Measurements from ENCODE around the gene TMEM39B.
"Not testable (repeated sequence)": the region's sequence is repeated elsewhere in the genome, so short reads cannot be mapped to it uniquely, and the experiment has no call there.

The TMEM39B gene

DNA sequence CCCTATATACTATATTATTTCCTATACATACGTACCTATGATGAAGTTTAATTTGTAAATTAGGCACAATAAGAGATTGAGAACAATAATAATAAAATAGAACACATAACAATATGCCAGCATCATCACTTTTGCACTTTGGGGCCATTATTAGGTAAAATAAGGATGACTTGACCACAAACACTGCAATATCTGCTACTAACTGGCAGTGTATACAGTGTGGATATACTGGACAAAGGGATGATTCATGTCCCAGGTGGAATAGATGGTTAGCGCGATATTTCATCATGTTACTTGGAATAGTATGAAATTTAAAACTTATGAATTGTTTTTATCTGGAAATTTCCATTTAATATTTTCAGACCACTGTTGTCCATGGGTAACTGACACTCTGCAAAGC, 71.3 kb downstream of the TMEM39B start:
- Histone ChIP-seq H3K9me3 (ENCODE audit: control insufficient read depth in 2 of 2, low read length in 2 of 2) (no peaks in the 10 kb centered on the region), H3K27ac (ENCODE audit: low read depth in 2 of 2, low read length in 2 of 2) (no peak overlapping the region), H3K36me3 (ENCODE audit: control insufficient read depth in 2 of 2, insufficient read depth in 2 of 2, low read length in 2 of 2) (peaks cover 0 to 3% of the 10 kb centered on the region in 2 donors), H3K4me1 (ENCODE audit: control insufficient read depth in 2 of 2, insufficient read depth in 2 of 2, low read length in 2 of 2) (no peaks in the 10 kb centered on the region), H3K9ac (ENCODE audit: low read depth in 1 of 2, low read length in 2 of 2) (no peak overlapping the region), H3K4me3 (ENCODE audit: low read length in 2 of 2) (no peak overlapping the region), H3K27me3 (ENCODE audit: control insufficient read depth in 2 of 2, insufficient read depth in 2 of 2, low read length in 2 of 2) (no peaks in the 10 kb centered on the region)

DNA sequence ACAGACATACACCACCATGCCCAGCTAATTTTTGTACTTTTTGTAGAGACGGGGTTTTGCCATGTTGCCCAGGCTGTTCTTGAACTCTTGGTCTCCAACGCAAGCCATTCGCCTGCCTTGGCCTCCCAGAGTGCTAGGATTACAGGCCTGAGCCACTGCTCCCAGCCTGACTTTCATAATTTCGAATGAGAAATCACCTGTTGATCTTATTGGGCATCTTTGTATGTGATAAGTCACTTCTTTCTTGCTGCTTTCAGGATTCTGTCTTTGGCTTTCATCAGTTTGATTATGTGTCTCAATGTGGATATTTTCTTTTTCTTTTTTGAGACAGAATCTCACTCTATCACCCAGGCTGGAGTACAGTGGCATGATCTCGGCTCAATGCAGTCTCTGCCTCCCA, 75.1 kb downstream of the TMEM39B start:
- H3K4me1 ChIP-seq (ENCODE audit: control insufficient read depth in 2 of 2, insufficient read depth in 2 of 2, low read length in 2 of 2); H3K27me3 ChIP-seq (ENCODE audit: control insufficient read depth in 2 of 2, insufficient read depth in 2 of 2, low read length in 2 of 2); H3K4me3 ChIP-seq (ENCODE audit: low read length in 2 of 2); H3K9me3 ChIP-seq (ENCODE audit: control insufficient read depth in 2 of 2, low read length in 2 of 2); H3K27ac ChIP-seq (ENCODE audit: low read depth in 2 of 2, low read length in 2 of 2); H3K36me3 ChIP-seq (ENCODE audit: control insufficient read depth in 2 of 2, insufficient read depth in 2 of 2, low read length in 2 of 2); H3K9ac ChIP-seq (ENCODE audit: low read depth in 1 of 2, low read length in 2 of 2): not testable (repeated sequence)

DNA sequence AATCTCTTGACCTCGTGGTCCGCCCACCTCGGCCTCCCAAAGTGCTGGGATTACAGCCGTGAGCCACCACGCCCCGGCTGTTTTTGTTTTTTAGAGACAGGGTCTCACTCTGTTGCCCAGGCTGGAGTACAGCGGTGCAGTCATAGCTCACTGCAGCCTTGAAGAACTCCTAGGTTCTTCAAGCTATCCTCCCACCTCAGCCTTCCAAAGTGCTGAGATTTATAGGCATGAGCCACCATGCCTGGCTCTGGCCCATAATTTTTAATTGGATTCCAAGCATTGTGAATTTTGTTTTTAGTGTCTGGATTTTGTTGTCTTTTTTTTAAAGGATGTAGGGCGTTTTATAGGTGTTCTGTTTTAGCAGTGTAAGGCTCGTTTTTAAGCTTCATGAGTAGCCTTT, 78.1 kb downstream of the TMEM39B start:
- Histone ChIP-seq H3K4me1 (ENCODE audit: control insufficient read depth in 2 of 2, insufficient read depth in 2 of 2, low read length in 2 of 2) (no peaks in the 10 kb centered on the region), H3K9ac (ENCODE audit: low read depth in 1 of 2, low read length in 2 of 2) (no peak overlapping the region), H3K9me3 (ENCODE audit: control insufficient read depth in 2 of 2, low read length in 2 of 2) (no peaks in the 10 kb centered on the region), H3K27me3 (ENCODE audit: control insufficient read depth in 2 of 2, insufficient read depth in 2 of 2, low read length in 2 of 2) (no peaks in the 10 kb centered on the region), H3K27ac (ENCODE audit: low read depth in 2 of 2, low read length in 2 of 2) (no peak overlapping the region), H3K4me3 (ENCODE audit: low read length in 2 of 2) (no peak overlapping the region), H3K36me3 (ENCODE audit: control insufficient read depth in 2 of 2, insufficient read depth in 2 of 2, low read length in 2 of 2) (peaks cover 0 to 6% of the 10 kb centered on the region in 2 donors)

DNA sequence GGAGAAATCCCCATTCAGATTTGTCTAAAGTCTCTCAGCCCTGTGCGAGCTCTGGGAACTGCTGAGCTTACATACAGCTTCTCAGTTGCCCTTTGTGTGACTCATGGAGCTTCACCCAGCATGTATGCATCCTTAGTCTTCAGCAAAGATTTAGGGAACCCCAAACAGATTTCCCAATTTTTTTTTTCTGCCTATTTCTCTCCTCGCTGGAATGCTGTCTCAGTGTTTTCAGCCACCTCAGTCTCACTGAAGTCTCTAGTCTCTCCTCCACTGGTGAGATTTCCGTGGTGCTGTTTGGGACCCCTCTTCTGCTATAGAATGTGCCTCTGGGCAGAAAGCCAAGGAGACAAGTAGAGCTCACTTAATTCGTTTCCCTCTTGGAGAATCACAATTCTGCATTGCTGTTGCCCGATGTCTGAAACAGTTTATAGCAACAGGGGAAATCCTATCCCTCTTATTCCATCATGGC, 78.6 kb downstream of the TMEM39B start:
- Histone ChIP-seq H3K9ac (ENCODE audit: low read depth in 1 of 2, low read length in 2 of 2) (no peak overlapping the region), H3K27me3 (ENCODE audit: control insufficient read depth in 2 of 2, insufficient read depth in 2 of 2, low read length in 2 of 2) (no peaks in the 10 kb centered on the region), H3K4me1 (ENCODE audit: control insufficient read depth in 2 of 2, insufficient read depth in 2 of 2, low read length in 2 of 2) (no peaks in the 10 kb centered on the region), H3K9me3 (ENCODE audit: control insufficient read depth in 2 of 2, low read length in 2 of 2) (no peaks in the 10 kb centered on the region), H3K4me3 (ENCODE audit: low read length in 2 of 2) (no peak overlapping the region), H3K36me3 (ENCODE audit: control insufficient read depth in 2 of 2, insufficient read depth in 2 of 2, low read length in 2 of 2) (peaks cover 2 to 11% of the 10 kb centered on the region in 2 donors), H3K27ac (ENCODE audit: low read depth in 2 of 2, low read length in 2 of 2) (no peak overlapping the region)

Measured in mucosa of rectum (tissue), 2 donors.